PC-3 (cell line): ENCODE data around the gene ARHGEF17. TPM values are rescaled to one million over a fixed set of nuclear protein-coding genes. Genes with fewer than 3 reads are reported as not detected.

ENCODE experiments used
- ATAC-seq: fragments of 200-7000 bp; cut with Tn5 transposase; 2 replicates; pipeline ENCODE4 v1.9.1; 2020; ENCODE audit warnings: mild to moderate bottlenecking, moderate library complexity
- BruUV-seq: library from RNA; stranded (reverse); fragments of 400-500 nt; replicated peaks from 2 replicates; lab custom pipeline; 2021; lab: Mats Ljungman, UMichigan
- CTCF ChIA-PET: fragments of 300-600 bp; sonication (Branson Sonifier 250); formaldehyde crosslinking; loops from one replicate; lab custom pipeline; 2022; ENCODE audit warnings: antibody characterized with exemption; lab: Charles Lee
- POLR2A ChIA-PET: fragments of 300-600 bp; sonication (Branson Sonifier 250); formaldehyde crosslinking; loops from one replicate; lab custom pipeline; 2022; ENCODE audit warnings: antibody characterized with exemption; ENCODE audit not compliant: unreplicated experiment; lab: Charles Lee
- DNase-seq: peaks from one replicate; pipeline ENCODE4 v3.0.0-alpha.2; 2015
- H2AFZ ChIP-seq: fragments of 300-600 bp; sonication (generic); 2 replicates; pipeline ENCODE4 v1.6.0; 2016; ENCODE audit warnings: antibody characterized with exemption, low read length
- H3F3A ChIP-seq: fragments of 300-600 bp; sonication (generic); one replicate; pipeline ENCODE4 v1.6.0; 2017; ENCODE audit warnings: antibody characterized with exemption, low read length, control low read depth, mild to moderate bottlenecking; ENCODE audit not compliant: unreplicated experiment
- H3K27ac ChIP-seq: fragments of 300-600 bp; sonication (generic); 2 replicates; pipeline ENCODE4 v1.5.1; 2016; ENCODE audit warnings: mild to moderate bottlenecking, low read length
- H3K27me3 ChIP-seq: fragments of 300-600 bp; sonication (generic); 2 replicates; pipeline ENCODE4 v1.6.1; 2016; ENCODE audit warnings: low read length, mixed read lengths
- H3K36me3 ChIP-seq: fragments of 300-600 bp; sonication (generic); 2 replicates; pipeline ENCODE4 v1.6.1; 2016; ENCODE audit warnings: low read depth, mixed run types, low read length, mixed read lengths
- H3K4me1 ChIP-seq: fragments of 300-600 bp; sonication (generic); 2 replicates; pipeline ENCODE4 v1.5.1; 2016; ENCODE audit warnings: low read length; ENCODE audit not compliant: insufficient read depth
- H3K4me2 ChIP-seq: fragments of 300-600 bp; sonication (generic); 2 replicates; pipeline ENCODE4 v1.6.0; 2016; ENCODE audit warnings: low read length
- H3K4me3 ChIP-seq: fragments of 300-600 bp; sonication (generic); 2 replicates; pipeline ENCODE4 v1.5.1; 2016; ENCODE audit warnings: mild to moderate bottlenecking, low read length, mixed read lengths
- H3K79me2 ChIP-seq: fragments of 300-600 bp; sonication (generic); 2 replicates; pipeline ENCODE4 v1.6.1; 2017; ENCODE audit warnings: low read length, mixed read lengths
- H3K9ac ChIP-seq: fragments of 300-600 bp; sonication (generic); 2 replicates; pipeline ENCODE4 v1.6.0; 2016; ENCODE audit warnings: mild to moderate bottlenecking, low read length
- H3K9me2 ChIP-seq: fragments of 300-600 bp; sonication (generic); replicated peaks from 2 replicates; pipeline ENCODE4 v1.6.1; 2016; ENCODE audit warnings: mixed run types, low read length, mixed read lengths
- H3K9me3 ChIP-seq: fragments of 300-600 bp; sonication (generic); 2 replicates; pipeline ENCODE4 v1.6.1; 2016; ENCODE audit warnings: low read length, mixed read lengths
- H4K20me1 ChIP-seq: fragments of 300-600 bp; sonication (generic); 2 replicates; pipeline ENCODE4 v1.6.1; 2016; ENCODE audit warnings: low read length, mixed read lengths
- CTCF ChIP-seq: fragments of 300-600 bp; sonication (generic); conservative IDR thresholded peaks from 2 replicates; pipeline ENCODE4 v1.5.1; 2017; ENCODE audit warnings: antibody characterized with exemption, low read depth, mild to moderate bottlenecking, low read length
- EZH2 ChIP-seq: fragments of 300-600 bp; sonication (generic); IDR thresholded peaks from one replicate; pipeline ENCODE4 v1.6.1; 2017; ENCODE audit warnings: antibody characterized with exemption, mild to moderate bottlenecking, low read length; ENCODE audit not compliant: unreplicated experiment
- EZH2phosphoT487 ChIP-seq: fragments of 300-600 bp; sonication (generic); IDR thresholded peaks from 2 replicates; pipeline ENCODE4 v1.6.1; 2018; ENCODE audit warnings: mild to moderate bottlenecking, antibody characterized with exemption, low read length, borderline replicate concordance
- intact Hi-C: fragments of 100-400 bp; cut with micrococcal nuclease; formaldehyde crosslinking; loops from 2 replicates; pipeline ENCODE4 v1.9.0; 2023
- total RNA-seq: library from RNA; depleted of rRNA; stranded (reverse); fragments of >200 nt; gene quantifications from 2 replicates; pipeline ENCODE4 v1.2.3, GENCODE V29; 2014

ARHGEF17 gene
- total RNA-seq, 1 experiment from 2014 or later: 6.2 TPM

GRCh38 chr11:73375830-73376159, 67.7 kb downstream of the ARHGEF17 start:
- H3K4me1 ChIP-seq: peaks cover 28% of the 10 kb centered on the region
- no peak for TF ChIP-seq EZH2
- TF ChIP-seq EZH2phosphoT487: no peak
- TF ChIP-seq CTCF: no peak
- H3K27ac ChIP-seq: no peak overlapping the region
- H2AFZ ChIP-seq: peak overlapping the region; percentile 60
- CTCF ChIA-PET: no interaction called here
- ATAC-seq (no peak), DNase-seq (no peak)
- POLR2A ChIA-PET: no interaction called here
- intact Hi-C loops: loop anchor here (1.0 kb wide), 1 partner anchor 24 kb away; no protein-coding TSS in a partner anchor
- H4K20me1 ChIP-seq: peaks cover 36% of the 10 kb centered on the region
- no TSS peak for BruUV-seq
- H3K79me2 ChIP-seq: peaks cover 45% of the 10 kb centered on the region
- H3K9me3 ChIP-seq: no peaks in the 10 kb centered on the region
- H3K9me2 ChIP-seq: no peaks in the 10 kb centered on the region
- H3F3A ChIP-seq: no peaks in the 10 kb centered on the region
- H3K4me2 ChIP-seq: peak overlapping the region; percentile 18
- H3K4me3 ChIP-seq: no peak overlapping the region
- H3K9ac ChIP-seq: no peak overlapping the region
- H3K27me3 ChIP-seq: no peaks in the 10 kb centered on the region
- H3K36me3 ChIP-seq: peaks cover 5% of the 10 kb centered on the region; the same call in 1 of the 2 replicates

GRCh38 chr11:73376160-73376802, 68.2 kb downstream of the ARHGEF17 start, which contains the start of gene RELT:
TSS of gene RELT (plus strand) at chr11:73376399. CDS start at chr11:73389137, 12,738 bp downstream.
- TF ChIP-seq EZH2 (no peak), CTCF (peak; percentile 89)
- Histone ChIP-seq H3K4me3 (peak within 1 kb of the TSS; percentile 99), H3K79me2 (peaks cover 50% of the 10 kb centered on the region), H3K4me2 (peak within 1 kb of the TSS; percentile 94), H3K36me3 (peaks cover 5% of the 10 kb centered on the region; the same call in 1 of the 2 replicates), H3K27ac (peak within 1 kb of the TSS; percentile 39), H3K9me2 (no peaks in the 10 kb centered on the region), H4K20me1 (peaks cover 40% of the 10 kb centered on the region), H3K27me3 (no peaks in the 10 kb centered on the region), H3K9ac (peak within 1 kb of the TSS; percentile 94), H3K9me3 (no peaks in the 10 kb centered on the region), H2AFZ (peak within 1 kb of the TSS; percentile 77), H3F3A (no peaks in the 10 kb centered on the region), H3K4me1 (peaks cover 28% of the 10 kb centered on the region)
- DNase-seq: peak; percentile 98
- ATAC-seq: peak; percentile 87
- POLR2A ChIA-PET: interaction anchor here (0.6 kb wide), 1 partner anchor 943 kb away, joined by 4 read pairs; no protein-coding TSS in a partner anchor
- CTCF ChIA-PET: interaction anchor here (1.1 to 1.4 kb wide), 2 partner anchors 22 to 249 kb away, joined by 3 to 5 read pairs; no protein-coding TSS in a partner anchor
- BruUV-seq: no TSS peak
- intact Hi-C loops: loop anchor here (1.0 kb wide), 1 partner anchor 25 kb away; no protein-coding TSS in a partner anchor
